ENCODE measurements around the gene SPINT2. TPM values are rescaled to one million over a fixed set of nuclear protein-coding genes. Genes with fewer than 3 reads are reported as not detected.

SPINT2 gene
- total RNA-seq, 2 donors from 2014 or later: 415 to 487 TPM

GRCh38 chr19:38221919-38222830 lies 42.2 kb upstream of the SPINT2 start:
- WGBS, 2 experiments (ENCODE audit: insufficient coverage in 1 of 2, insufficient read length in 1 of 2): 94 to 97% methylated on average over 46 to 61 of the region's 64 CpGs
- no peaks in the 10 kb centered on the region for H3K27me3 ChIP-seq (ENCODE audit: control insufficient read depth, insufficient read depth, low read length, poor library complexity, severe bottlenecking)
- H3K27me3 Mint-ChIP-seq (ENCODE audit: insufficient read depth): peaks cover 46% of the 10 kb centered on the region
- H3K9me3 Mint-ChIP-seq: no peaks in the 10 kb centered on the region
- H3K36me3 ChIP-seq (ENCODE audit: control insufficient read depth, insufficient read depth, low read length): peaks cover 5% of the 10 kb centered on the region
- no peak overlapping the region for H3K27ac Mint-ChIP-seq
- H3K4me3 ChIP-seq (ENCODE audit: low read length): no peak overlapping the region
- no peak overlapping the region for H3K9ac ChIP-seq (ENCODE audit: extremely low read depth, low read length, poor library complexity, severe bottlenecking)
- H3K9me3 ChIP-seq (ENCODE audit: control insufficient read depth, low read length): no peaks in the 10 kb centered on the region
- DNase-seq: peak; percentile 79
- no peaks in the 10 kb centered on the region for H3K4me1 ChIP-seq (ENCODE audit: control insufficient read depth, insufficient read depth, low read length)
- no peak overlapping the region for H3K27ac ChIP-seq (ENCODE audit: low read depth, low read length)
- no peaks in the 10 kb centered on the region for H3K36me3 Mint-ChIP-seq (ENCODE audit: low read depth)
- peaks cover 12% of the 10 kb centered on the region for H3K4me1 Mint-ChIP-seq
- H3K4me3 Mint-ChIP-seq: peak overlapping the region; percentile 66
- no peak for TF ChIP-seq CTCF (conservative IDR thresholded peaks at IDR 0.05)

- Mint-ChIP-seq H3K27ac (no peak overlapping the region), H3K27me3 (ENCODE audit: insufficient read depth) (peaks cover 56% of the 10 kb centered on the region), H3K36me3 (ENCODE audit: low read depth) (no peaks in the 10 kb centered on the region), H3K4me3 (peak overlapping the region; percentile 66), H3K4me1 (peaks cover 12% of the 10 kb centered on the region), H3K9me3 (no peaks in the 10 kb centered on the region)
- Histone ChIP-seq H3K36me3 (ENCODE audit: control insufficient read depth, insufficient read depth, low read length) (peaks cover 4% of the 10 kb centered on the region), H3K4me3 (ENCODE audit: low read length) (peak overlapping the region; percentile 81), H3K9ac (ENCODE audit: extremely low read depth, low read length, poor library complexity, severe bottlenecking) (no peak overlapping the region), H3K27me3 (ENCODE audit: control insufficient read depth, insufficient read depth, low read length, poor library complexity, severe bottlenecking) (peaks cover 7% of the 10 kb centered on the region), H3K9me3 (ENCODE audit: control insufficient read depth, low read length) (no peaks in the 10 kb centered on the region), H3K27ac (ENCODE audit: low read depth, low read length) (no peak overlapping the region), H3K4me1 (ENCODE audit: control insufficient read depth, insufficient read depth, low read length) (no peaks in the 10 kb centered on the region)
- 94 to 98% methylated on average over 2 to 3 of the region's 3 CpGs for WGBS, 2 experiments (ENCODE audit: insufficient coverage in 1 of 2, insufficient read length in 1 of 2)
- no peak for DNase-seq
- no peak for TF ChIP-seq CTCF (conservative IDR thresholded peaks at IDR 0.05)
Measured at GRCh38 chr19:38223119-38223523, 41.3 kb upstream of the SPINT2 start.

- Histone ChIP-seq H3K27me3 (ENCODE audit: control insufficient read depth, insufficient read depth, low read length, poor library complexity, severe bottlenecking) (peaks cover 9% of the 10 kb centered on the region), H3K4me1 (ENCODE audit: control insufficient read depth, insufficient read depth, low read length) (no peaks in the 10 kb centered on the region), H3K27ac (ENCODE audit: low read depth, low read length) (no peak overlapping the region), H3K9ac (ENCODE audit: extremely low read depth, low read length, poor library complexity, severe bottlenecking) (no peak overlapping the region), H3K36me3 (ENCODE audit: control insufficient read depth, insufficient read depth, low read length) (no peaks in the 10 kb centered on the region), H3K4me3 (ENCODE audit: low read length) (peak overlapping the region; percentile 81), H3K9me3 (ENCODE audit: control insufficient read depth, low read length) (no peaks in the 10 kb centered on the region)
- no peaks in the 10 kb centered on the region for H3K9me3 Mint-ChIP-seq
- H3K27me3 Mint-ChIP-seq (ENCODE audit: insufficient read depth): peaks cover 58% of the 10 kb centered on the region
- no peaks in the 10 kb centered on the region for H3K36me3 Mint-ChIP-seq (ENCODE audit: low read depth)
- H3K4me1 Mint-ChIP-seq: peaks cover 12% of the 10 kb centered on the region
- 19 to 20% methylated on average over 2 to 13 of the region's 13 CpGs for WGBS, 2 experiments (ENCODE audit: insufficient coverage in 1 of 2, insufficient read length in 1 of 2)
- no peak for DNase-seq
- peak overlapping the region; percentile 66 for H3K4me3 Mint-ChIP-seq
- no peak for TF ChIP-seq CTCF (conservative IDR thresholded peaks at IDR 0.05)
- H3K27ac Mint-ChIP-seq: no peak overlapping the region
Measured at GRCh38 chr19:38223617-38224013, 40.8 kb upstream of the SPINT2 start.
